Measurements from ENCODE around the gene KRR1. TPM values are rescaled to one million over a fixed set of nuclear protein-coding genes. Genes with fewer than 3 reads are reported as not detected.
A peak's percentile ranks its signal among the peaks of the same experiment; 100 is the strongest.

KRR1 gene
- polyA plus RNA-seq, 1 of the 3 experiments (the other 2 are of a cell fraction) = 13.8 TPM

DNA sequence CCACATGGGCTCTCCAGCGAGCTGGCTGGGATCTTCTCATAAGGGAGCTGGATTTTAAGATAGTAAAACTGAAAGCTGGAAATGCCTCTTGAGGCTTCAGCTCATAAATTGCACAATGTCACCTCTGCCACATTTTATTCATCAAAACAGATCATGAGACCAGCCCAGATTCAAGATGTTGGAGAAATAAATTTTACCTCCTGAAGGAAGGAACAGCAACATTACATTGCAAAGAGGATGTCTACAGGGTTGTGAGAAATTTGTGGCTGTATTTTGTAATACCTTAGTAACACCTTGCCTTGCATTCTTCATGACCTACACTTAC lies 43.1 kb upstream of the KRR1 start:
- H3K4me3 ChIP-seq (ENCODE audit: low read depth in 2 of 2, low read length in 1 of 2) = no peak overlapping the region
- H3K9ac ChIP-seq = no peak overlapping the region
- TF ChIP-seq, protein P1, sequence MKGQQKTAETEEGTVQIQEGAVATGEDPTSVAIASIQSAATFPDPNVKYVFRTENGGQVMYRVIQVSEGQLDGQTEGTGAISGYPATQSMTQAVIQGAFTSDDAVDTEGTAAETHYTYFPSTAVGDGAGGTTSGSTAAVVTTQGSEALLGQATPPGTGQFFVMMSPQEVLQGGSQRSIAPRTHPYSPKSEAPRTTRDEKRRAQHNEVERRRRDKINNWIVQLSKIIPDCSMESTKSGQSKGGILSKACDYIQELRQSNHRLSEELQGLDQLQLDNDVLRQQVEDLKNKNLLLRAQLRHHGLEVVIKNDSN (IDR thresholded peaks at IDR 0.05; ENCODE audit: borderline replicate concordance, low read depth) = no peak
- peaks cover 0 to 16% of the 10 kb centered on the region in 2 experiments; a peak in 2 of 4 replicates for H3K4me1 ChIP-seq (ENCODE audit: control insufficient read depth in 1 of 2, insufficient read depth in 2 of 2, low read depth in 1 of 2, low read length in 1 of 2)
- no peaks in the 10 kb centered on the region for H3K9me2 ChIP-seq
- ChIA-PET CTCF (interaction anchor here (1.0 to 1.5 kb wide), 5 partner anchors 9 to 793 kb away, joined by 3 to 5 read pairs (median 4); no protein-coding TSS in a partner anchor), POLR2A (interaction anchor here (0.6 kb wide), 1 partner anchor 424 kb away, joined by 3 read pairs; no protein-coding TSS in a partner anchor)
- no peaks in the 10 kb centered on the region for H3F3A ChIP-seq (replicated peaks; ENCODE audit: insufficient read depth)
- no peak for DNase-seq
- no peaks in the 10 kb centered on the region for H4K20me1 ChIP-seq (ENCODE audit: insufficient read depth)
- H3K9me3 ChIP-seq = no peaks in the 10 kb centered on the region
- 92% methylated on average over 1 of the region's 1 CpG for WGBS (ENCODE audit: low lambda C conversion rate)
- peak overlapping the region; percentile 25; the same call in 1 of the 2 replicates for H3K4me2 ChIP-seq
- peak overlapping the region in 1 of 2 experiments; percentile 73; a peak in 2 of 4 replicates for H3K27ac ChIP-seq (ENCODE audit: low read depth in 2 of 2, low read length in 1 of 2)
- H3K79me2 ChIP-seq (ENCODE audit: insufficient read depth) = no peaks in the 10 kb centered on the region
- H3K36me3 ChIP-seq (replicated peaks in 1 of 2; ENCODE audit: control insufficient read depth in 1 of 2, insufficient read depth in 2 of 2, low read length in 1 of 2) = no peaks in the 10 kb centered on the region
- H2AFZ ChIP-seq (ENCODE audit: low read depth) = no peak overlapping the region
- H3K27me3 ChIP-seq (ENCODE audit: insufficient read depth) = no peaks in the 10 kb centered on the region

- H3K4me2 ChIP-seq = peak overlapping the region; percentile 25; the same call in 1 of the 2 replicates
- no peak overlapping the region for H3K4me3 ChIP-seq (ENCODE audit: low read depth in 2 of 2, low read length in 1 of 2)
- WGBS (ENCODE audit: low lambda C conversion rate) = 53% methylated on average over 3 of the region's 3 CpGs
- peak overlapping the region; percentile 19 to 73; a peak in 2 of 4 replicates for H3K27ac ChIP-seq (ENCODE audit: low read depth in 2 of 2, low read length in 1 of 2)
- H3K79me2 ChIP-seq (ENCODE audit: insufficient read depth) = no peaks in the 10 kb centered on the region
- H3K9me3 ChIP-seq = no peaks in the 10 kb centered on the region
- peaks cover 0 to 16% of the 10 kb centered on the region in 2 experiments; a peak in 2 of 4 replicates for H3K4me1 ChIP-seq (ENCODE audit: control insufficient read depth in 1 of 2, insufficient read depth in 2 of 2, low read depth in 1 of 2, low read length in 1 of 2)
- DNase-seq = no peak
- POLR2A ChIA-PET = interaction anchor here (0.6 kb wide), 1 partner anchor 425 kb away, joined by 3 read pairs; no protein-coding TSS in a partner anchor
- TF ChIP-seq TAF1 (IDR thresholded peaks at IDR 0.05; ENCODE audit: borderline replicate concordance, low read depth, low read length) (no peak), JUND (IDR thresholded peaks at IDR 0.05) (no peak), EP300 (IDR thresholded peaks at IDR 0.05; ENCODE audit: borderline replicate concordance in 1 of 2, low read depth in 1 of 2, low read length in 1 of 2) (no peak), MEF2A (IDR thresholded peaks at IDR 0.05; ENCODE audit: borderline replicate concordance, low read depth) (no peak), CHD2 (IDR thresholded peaks at IDR 0.05; ENCODE audit: low read length, partially characterized antibody) (no peak), FOXM1 (IDR thresholded peaks at IDR 0.05; ENCODE audit: low read depth) (no peak), SMC3 (IDR thresholded peaks at IDR 0.05; ENCODE audit: low read depth, low read length) (no peak), CTCF (IDR thresholded peaks at IDR 0.05) (no peak), FOXJ3 (CRISPR knock-in tag; IDR thresholded peaks at IDR 0.05) (no peak), ELF1 (IDR thresholded peaks at IDR 0.05) (no peak), NFIC (IDR thresholded peaks at IDR 0.05; ENCODE audit: borderline replicate concordance) (no peak), FOSL2 (IDR thresholded peaks at IDR 0.05; ENCODE audit: borderline replicate concordance, low read depth) (no peak)
- TF ChIP-seq, protein P2, sequence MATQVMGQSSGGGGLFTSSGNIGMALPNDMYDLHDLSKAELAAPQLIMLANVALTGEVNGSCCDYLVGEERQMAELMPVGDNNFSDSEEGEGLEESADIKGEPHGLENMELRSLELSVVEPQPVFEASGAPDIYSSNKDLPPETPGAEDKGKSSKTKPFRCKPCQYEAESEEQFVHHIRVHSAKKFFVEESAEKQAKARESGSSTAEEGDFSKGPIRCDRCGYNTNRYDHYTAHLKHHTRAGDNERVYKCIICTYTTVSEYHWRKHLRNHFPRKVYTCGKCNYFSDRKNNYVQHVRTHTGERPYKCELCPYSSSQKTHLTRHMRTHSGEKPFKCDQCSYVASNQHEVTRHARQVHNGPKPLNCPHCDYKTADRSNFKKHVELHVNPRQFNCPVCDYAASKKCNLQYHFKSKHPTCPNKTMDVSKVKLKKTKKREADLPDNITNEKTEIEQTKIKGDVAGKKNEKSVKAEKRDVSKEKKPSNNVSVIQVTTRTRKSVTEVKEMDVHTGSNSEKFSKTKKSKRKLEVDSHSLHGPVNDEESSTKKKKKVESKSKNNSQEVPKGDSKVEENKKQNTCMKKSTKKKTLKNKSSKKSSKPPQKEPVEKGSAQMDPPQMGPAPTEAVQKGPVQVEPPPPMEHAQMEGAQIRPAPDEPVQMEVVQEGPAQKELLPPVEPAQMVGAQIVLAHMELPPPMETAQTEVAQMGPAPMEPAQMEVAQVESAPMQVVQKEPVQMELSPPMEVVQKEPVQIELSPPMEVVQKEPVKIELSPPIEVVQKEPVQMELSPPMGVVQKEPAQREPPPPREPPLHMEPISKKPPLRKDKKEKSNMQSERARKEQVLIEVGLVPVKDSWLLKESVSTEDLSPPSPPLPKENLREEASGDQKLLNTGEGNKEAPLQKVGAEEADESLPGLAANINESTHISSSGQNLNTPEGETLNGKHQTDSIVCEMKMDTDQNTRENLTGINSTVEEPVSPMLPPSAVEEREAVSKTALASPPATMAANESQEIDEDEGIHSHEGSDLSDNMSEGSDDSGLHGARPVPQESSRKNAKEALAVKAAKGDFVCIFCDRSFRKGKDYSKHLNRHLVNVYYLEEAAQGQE (IDR thresholded peaks at IDR 0.05; ENCODE audit: low read depth, low read length) = no peak
- TF ChIP-seq, protein P3, sequence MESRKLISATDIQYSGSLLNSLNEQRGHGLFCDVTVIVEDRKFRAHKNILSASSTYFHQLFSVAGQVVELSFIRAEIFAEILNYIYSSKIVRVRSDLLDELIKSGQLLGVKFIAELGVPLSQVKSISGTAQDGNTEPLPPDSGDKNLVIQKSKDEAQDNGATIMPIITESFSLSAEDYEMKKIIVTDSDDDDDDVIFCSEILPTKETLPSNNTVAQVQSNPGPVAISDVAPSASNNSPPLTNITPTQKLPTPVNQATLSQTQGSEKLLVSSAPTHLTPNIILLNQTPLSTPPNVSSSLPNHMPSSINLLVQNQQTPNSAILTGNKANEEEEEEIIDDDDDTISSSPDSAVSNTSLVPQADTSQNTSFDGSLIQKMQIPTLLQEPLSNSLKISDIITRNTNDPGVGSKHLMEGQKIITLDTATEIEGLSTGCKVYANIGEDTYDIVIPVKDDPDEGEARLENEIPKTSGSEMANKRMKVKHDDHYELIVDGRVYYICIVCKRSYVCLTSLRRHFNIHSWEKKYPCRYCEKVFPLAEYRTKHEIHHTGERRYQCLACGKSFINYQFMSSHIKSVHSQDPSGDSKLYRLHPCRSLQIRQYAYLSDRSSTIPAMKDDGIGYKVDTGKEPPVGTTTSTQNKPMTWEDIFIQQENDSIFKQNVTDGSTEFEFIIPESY (IDR thresholded peaks at IDR 0.05; ENCODE audit: borderline replicate concordance, low read depth) = no peak
- no peak overlapping the region for H2AFZ ChIP-seq (ENCODE audit: low read depth)
- no peaks in the 10 kb centered on the region for H4K20me1 ChIP-seq (ENCODE audit: insufficient read depth)
- no peak overlapping the region for H3K9ac ChIP-seq
- H3K36me3 ChIP-seq (replicated peaks in 1 of 2; ENCODE audit: control insufficient read depth in 1 of 2, insufficient read depth in 2 of 2, low read length in 1 of 2) = no peaks in the 10 kb centered on the region
- CTCF ChIA-PET = interaction anchor here (1.0 to 1.5 kb wide), 7 partner anchors 9 to 793 kb away, joined by 3 to 5 read pairs (median 3); no protein-coding TSS in a partner anchor
- H3K9me2 ChIP-seq = no peaks in the 10 kb centered on the region
- H3F3A ChIP-seq (replicated peaks; ENCODE audit: insufficient read depth) = no peaks in the 10 kb centered on the region
- H3K27me3 ChIP-seq (ENCODE audit: insufficient read depth) = no peaks in the 10 kb centered on the region
These were observed 42.6 kb upstream of the KRR1 start for GRCh38 chr12:75553836-75554555.

Data from SK-N-SH (cell line).